Type B pancreatic cell (in vitro differentiated cells): ENCODE results near the gene NRAS. TPM values are rescaled to one million over a fixed set of nuclear protein-coding genes. Genes with fewer than 3 reads are reported as not detected.
A peak's percentile ranks its signal among the peaks of the same experiment; 100 is the strongest.

Experiments
- DNase-seq: peaks from one replicate; pipeline ENCODE4 v3.0.0; 2021; ENCODE audit warnings: mixed read lengths; ENCODE audit not compliant: unreplicated experiment; ENCODE audit errors: extremely low spot score
- H3K27ac Mint-ChIP-seq: 2 replicates; pipeline ENCODE4 v1.8.0; 2021; ENCODE audit warnings: mild to moderate bottlenecking, mixed read lengths
- H3K27me3 Mint-ChIP-seq: 2 replicates; pipeline ENCODE4 v1.8.0; 2021; ENCODE audit warnings: mixed read lengths
- H3K36me3 Mint-ChIP-seq: 2 replicates; pipeline ENCODE4 v1.8.0; 2021; ENCODE audit warnings: mixed read lengths
- H3K4me1 Mint-ChIP-seq: one replicate; pipeline ENCODE4 v1.8.0; 2021; ENCODE audit warnings: mixed read lengths; ENCODE audit not compliant: unreplicated experiment
- H3K4me3 Mint-ChIP-seq: 2 replicates; pipeline ENCODE4 v1.8.0; 2021; ENCODE audit warnings: mild to moderate bottlenecking, mixed read lengths
- H3K9me3 Mint-ChIP-seq: 2 replicates; pipeline ENCODE4 v1.8.0; 2021; ENCODE audit warnings: mixed read lengths
- CTCF ChIP-seq: fragments of 200-600 bp; sonication (generic); conservative IDR thresholded peaks from 2 replicates; pipeline ENCODE4 v1.5.0; 2021; ENCODE audit warnings: antibody characterized with exemption, mild to moderate bottlenecking
- total RNA-seq: library from RNA; stranded (reverse); gene quantifications from 2 replicates; pipeline ENCODE4 v1.2.1, GENCODE V29; 2021; ENCODE audit warnings: low replicate concordance

NRAS gene
- total RNA-seq, 1 donor from 2014 or later, result 49.4 TPM

GRCh38 chr1:114723915-114724314 is 7.3 kb upstream of the NRAS start:
- DNase-seq, result no peak
- Mint-ChIP-seq H3K4me3 (no peak overlapping the region), H3K27me3 (no peaks in the 10 kb centered on the region), H3K9me3 (no peaks in the 10 kb centered on the region), H3K36me3 (peaks cover 54% of the 10 kb centered on the region), H3K4me1 (no peaks in the 10 kb centered on the region), H3K27ac (no peak overlapping the region)
- no peak for TF ChIP-seq CTCF

DNA sequence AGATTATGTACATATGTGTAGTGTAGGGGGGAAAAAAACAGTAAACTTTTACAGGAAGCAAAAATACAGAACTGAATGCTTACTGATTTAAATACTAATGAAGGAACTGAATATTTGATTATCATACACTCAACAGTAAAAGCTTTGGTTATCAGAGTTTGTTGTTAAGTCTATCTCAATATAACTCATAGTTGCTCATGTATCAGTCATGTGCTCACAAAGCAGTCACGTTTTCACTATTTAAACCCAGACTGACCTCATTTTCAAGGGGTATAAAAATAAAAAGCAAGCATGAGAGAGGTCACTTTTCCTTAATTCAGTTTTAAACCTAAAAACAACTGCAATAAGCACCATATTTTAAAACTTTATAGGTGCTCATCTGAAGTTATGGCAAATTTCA is 6.9 kb upstream of the NRAS start:
- no peaks in the 10 kb centered on the region for H3K4me1 Mint-ChIP-seq
- H3K36me3 Mint-ChIP-seq, result peaks cover 58% of the 10 kb centered on the region
- no peak for DNase-seq
- H3K27ac Mint-ChIP-seq, result no peak overlapping the region
- H3K9me3 Mint-ChIP-seq, result no peaks in the 10 kb centered on the region
- H3K27me3 Mint-ChIP-seq, result no peaks in the 10 kb centered on the region
- no peak overlapping the region for H3K4me3 Mint-ChIP-seq
- no peak for TF ChIP-seq CTCF

GRCh38 chr1:114720492-114720891 is 3.9 kb upstream of the NRAS start:
- DNase-seq, result no peak
- H3K9me3 Mint-ChIP-seq, result no peaks in the 10 kb centered on the region
- no peak for TF ChIP-seq CTCF
- peaks cover 13% of the 10 kb centered on the region for H3K4me1 Mint-ChIP-seq
- H3K27ac Mint-ChIP-seq, result peak overlapping the region; percentile 90
- no peaks in the 10 kb centered on the region for H3K27me3 Mint-ChIP-seq
- H3K36me3 Mint-ChIP-seq, result peaks cover 54% of the 10 kb centered on the region
- no peak overlapping the region for H3K4me3 Mint-ChIP-seq

DNA sequence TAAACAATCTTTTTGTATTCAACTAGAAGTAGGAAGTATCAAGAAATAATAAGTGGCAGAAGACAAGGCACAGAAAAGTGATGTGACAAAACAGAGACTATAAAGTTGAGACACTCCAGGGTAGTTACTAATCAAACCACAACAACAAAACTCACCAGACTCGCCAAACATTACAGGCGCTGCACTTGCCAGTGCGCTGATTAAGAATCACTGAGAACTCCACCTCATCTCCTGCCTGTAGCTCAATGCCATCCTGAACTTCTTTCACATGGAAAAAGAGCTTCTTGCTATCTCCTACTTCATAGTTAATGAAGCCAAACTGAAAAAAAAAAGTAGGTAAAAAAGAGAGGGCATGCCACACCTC is 2.8 kb upstream of the NRAS start:
- Mint-ChIP-seq H3K27me3 (no peaks in the 10 kb centered on the region), H3K36me3 (peaks cover 47% of the 10 kb centered on the region), H3K9me3 (no peaks in the 10 kb centered on the region), H3K27ac (peak overlapping the region; percentile 90), H3K4me1 (peaks cover 14% of the 10 kb centered on the region), H3K4me3 (peak overlapping the region; percentile 53)
- no peak for DNase-seq
- TF ChIP-seq CTCF, result no peak

DNA sequence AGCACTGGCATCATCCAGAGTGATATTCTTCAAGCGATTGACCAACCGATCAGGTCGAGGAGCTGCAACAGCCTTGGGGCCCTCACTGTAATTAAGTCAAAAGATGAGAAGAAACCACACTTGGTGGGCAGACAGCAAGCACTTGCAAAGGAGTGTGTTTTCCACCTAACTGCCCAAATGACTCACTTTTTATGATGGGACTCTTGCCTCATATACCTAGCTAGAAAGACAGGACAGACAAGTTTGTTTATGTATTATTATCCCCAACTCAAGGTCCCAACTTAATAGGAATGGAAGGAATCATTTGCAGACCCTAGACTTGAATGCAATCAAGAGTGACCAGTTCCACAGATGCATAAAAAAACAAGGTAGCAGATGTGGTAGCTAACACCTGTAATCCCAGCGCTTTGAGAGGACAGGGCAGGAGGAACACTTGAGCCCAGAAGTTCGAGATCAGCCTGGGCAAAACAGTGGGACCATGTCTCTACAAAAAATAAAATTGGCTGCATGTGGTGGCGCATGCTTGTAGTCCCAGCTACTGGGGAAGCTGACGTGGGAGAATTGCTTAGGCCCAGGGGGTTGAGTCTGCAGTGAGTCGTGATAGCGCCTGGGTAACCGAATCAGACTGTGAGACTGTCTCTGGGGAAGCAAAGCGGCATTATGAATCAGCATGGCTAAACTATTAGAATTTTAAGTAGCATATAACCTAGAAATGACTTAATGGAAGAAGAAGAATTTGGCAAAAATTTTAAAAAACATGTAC is 2.3 kb upstream of the NRAS start:
- H3K36me3 Mint-ChIP-seq, result peaks cover 43% of the 10 kb centered on the region

More for the DNA sequence above, 2.3 kb upstream of the NRAS start:
- no peak for TF ChIP-seq CTCF
- H3K4me3 Mint-ChIP-seq, result no peak overlapping the region
- H3K9me3 Mint-ChIP-seq, result no peaks in the 10 kb centered on the region
- DNase-seq, result no peak
- H3K27ac Mint-ChIP-seq, result peak overlapping the region; percentile 90
- H3K27me3 Mint-ChIP-seq, result no peaks in the 10 kb centered on the region
- peaks cover 14% of the 10 kb centered on the region for H3K4me1 Mint-ChIP-seq
